Measurements from ENCODE around the gene CYB5D1. TPM values are rescaled to one million over a fixed set of nuclear protein-coding genes. Genes with fewer than 3 reads are reported as not detected.

CYB5D1 gene
- total RNA-seq, 1 experiment from 2014 or later, result 18.0 TPM

DNA sequence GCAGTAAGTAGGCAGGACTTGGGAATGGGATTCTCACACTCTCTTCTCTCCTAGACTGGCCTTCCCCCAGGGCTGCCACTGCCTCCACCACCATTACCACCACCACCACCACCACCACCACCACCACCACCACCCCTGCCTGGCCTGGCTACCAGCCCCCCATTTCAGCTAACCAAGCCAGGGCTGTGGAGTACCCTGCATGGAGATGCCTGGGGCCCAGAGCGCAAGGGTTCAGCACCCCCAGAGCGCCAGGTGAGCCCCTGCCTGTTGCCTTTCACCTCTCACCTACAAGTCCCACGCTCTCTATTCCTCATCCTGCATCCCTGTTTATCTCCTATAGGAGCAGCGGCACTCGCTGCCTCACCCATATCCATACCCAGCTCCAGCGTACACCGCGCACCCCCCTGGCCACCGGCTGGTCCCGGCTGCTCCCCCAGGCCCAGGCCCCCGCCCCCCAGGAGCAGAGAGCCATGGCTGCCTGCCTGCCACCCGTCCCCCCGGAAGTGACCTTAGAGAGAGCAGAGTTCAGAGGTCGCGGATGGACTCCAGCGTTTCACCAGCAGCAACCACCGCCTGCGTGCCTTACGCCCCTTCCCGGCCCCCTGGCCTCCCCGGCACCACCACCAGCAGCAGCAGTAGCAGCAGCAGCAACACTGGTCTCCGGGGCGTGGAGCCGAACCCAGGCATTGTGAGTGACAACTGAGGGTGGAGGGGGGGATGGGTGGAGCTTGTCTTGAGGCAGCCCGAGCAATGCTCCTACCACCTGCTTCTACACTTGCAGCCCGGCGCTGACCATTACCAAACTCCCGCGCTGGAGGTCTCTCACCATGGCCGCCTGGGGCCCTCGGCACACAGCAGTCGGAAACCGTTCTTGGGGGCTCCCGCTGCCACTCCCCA lies 10.8 kb upstream of the CYB5D1 start:
- H3K79me2 ChIP-seq (ENCODE audit: insufficient read depth, low read length), result no peaks in the 10 kb centered on the region
- no peak overlapping the region for H4K8ac ChIP-seq (replicated peaks; ENCODE audit: insufficient read length, low read depth, low read length)
- H3K4me1 ChIP-seq (ENCODE audit: insufficient read depth, low read length), result no peaks in the 10 kb centered on the region
- no peak overlapping the region for H2BK12ac ChIP-seq (ENCODE audit: insufficient read length, low read depth, low read length)
- Mint-ChIP-seq H3K4me3 (no peak overlapping the region), H3K27ac (no peak overlapping the region), H3K4me1 (peaks cover 11 to 27% of the 10 kb centered on the region in 2 experiments), H3K27me3 (ENCODE audit: low read depth) (peaks cover 7% of the 10 kb centered on the region), H3K36me3 (ENCODE audit: insufficient read depth in 1 of 3, low read depth in 3 of 3) (peaks cover 2 to 35% (median 31%) of the 10 kb centered on the region in 3 experiments; a peak in 6 of 7 replicates), H3K9me3 (no peaks in the 10 kb centered on the region; a peak in 1 of 5 replicates)
- H3K9me3 ChIP-seq (ENCODE audit: control insufficient read depth, low read depth, low read length), result no peaks in the 10 kb centered on the region
- H2BK15ac ChIP-seq (ENCODE audit: low read depth, low read length), result no peak overlapping the region
- no peak overlapping the region for H3K56ac ChIP-seq (ENCODE audit: insufficient read length, low read depth, low read length)
- H3K27ac ChIP-seq (ENCODE audit: insufficient read length, low read depth, low read length), result no peak overlapping the region
- H3K23me2 ChIP-seq (ENCODE audit: insufficient read length, low read depth, low read length, poor library complexity, severe bottlenecking), result peaks cover 32% of the 10 kb centered on the region
- H3K18ac ChIP-seq (ENCODE audit: insufficient read length, low read depth, low read length), result no peak overlapping the region
- no peak overlapping the region for H2AK5ac ChIP-seq (ENCODE audit: insufficient read length, low read length)
- H3T11ph ChIP-seq (ENCODE audit: low read length), result no peak overlapping the region
- TF ChIP-seq, protein P1, sequence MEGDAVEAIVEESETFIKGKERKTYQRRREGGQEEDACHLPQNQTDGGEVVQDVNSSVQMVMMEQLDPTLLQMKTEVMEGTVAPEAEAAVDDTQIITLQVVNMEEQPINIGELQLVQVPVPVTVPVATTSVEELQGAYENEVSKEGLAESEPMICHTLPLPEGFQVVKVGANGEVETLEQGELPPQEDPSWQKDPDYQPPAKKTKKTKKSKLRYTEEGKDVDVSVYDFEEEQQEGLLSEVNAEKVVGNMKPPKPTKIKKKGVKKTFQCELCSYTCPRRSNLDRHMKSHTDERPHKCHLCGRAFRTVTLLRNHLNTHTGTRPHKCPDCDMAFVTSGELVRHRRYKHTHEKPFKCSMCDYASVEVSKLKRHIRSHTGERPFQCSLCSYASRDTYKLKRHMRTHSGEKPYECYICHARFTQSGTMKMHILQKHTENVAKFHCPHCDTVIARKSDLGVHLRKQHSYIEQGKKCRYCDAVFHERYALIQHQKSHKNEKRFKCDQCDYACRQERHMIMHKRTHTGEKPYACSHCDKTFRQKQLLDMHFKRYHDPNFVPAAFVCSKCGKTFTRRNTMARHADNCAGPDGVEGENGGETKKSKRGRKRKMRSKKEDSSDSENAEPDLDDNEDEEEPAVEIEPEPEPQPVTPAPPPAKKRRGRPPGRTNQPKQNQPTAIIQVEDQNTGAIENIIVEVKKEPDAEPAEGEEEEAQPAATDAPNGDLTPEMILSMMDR (conservative IDR thresholded peaks at IDR 0.05), result no peak
- H2BK120ac ChIP-seq (ENCODE audit: low read depth, low read length, poor library complexity, severe bottlenecking), result no peak overlapping the region
- peak; percentile 41 for DNase-seq
- no peak overlapping the region for H4K91ac ChIP-seq (ENCODE audit: insufficient read length, low read depth, low read length)
- H2BK20ac ChIP-seq (ENCODE audit: low read depth, low read length, poor library complexity, severe bottlenecking), result no peak overlapping the region
- peaks cover 1% of the 10 kb centered on the region; the same call in 1 of the 2 replicates for H3K27me3 ChIP-seq (ENCODE audit: insufficient read depth, low read length)
- WGBS (ENCODE audit: extremely low coverage, insufficient read length, low lambda C conversion rate), result no CpG with 5 or more reads among the region's 34 CpGs
- no peak overlapping the region for H3K9ac ChIP-seq (ENCODE audit: extremely low read depth, insufficient read length, low read length)
- H3K79me1 ChIP-seq (ENCODE audit: insufficient read depth, low read depth, low read length, poor library complexity, severe bottlenecking), result no peaks in the 10 kb centered on the region
- H2BK5ac ChIP-seq (ENCODE audit: insufficient read length, low read length), result no peak overlapping the region
- no peak overlapping the region for H3K4ac ChIP-seq (ENCODE audit: low read depth, low read length)
- no peak overlapping the region for H3K4me2 ChIP-seq (ENCODE audit: insufficient read depth, insufficient read length, low read length)
- H3K14ac ChIP-seq (ENCODE audit: insufficient read depth, low read length), result no peak overlapping the region
- no peaks in the 10 kb centered on the region for H4K20me1 ChIP-seq (ENCODE audit: control insufficient read depth, insufficient read depth, insufficient read length)
- no peak overlapping the region for H3K23ac ChIP-seq (ENCODE audit: insufficient read length, low read depth, low read length)
- no peak overlapping the region for H2AFZ ChIP-seq (ENCODE audit: low read length)
- H4K5ac ChIP-seq (ENCODE audit: insufficient read length, low read depth, low read length), result no peak overlapping the region
